Ishikawa (cell line): ENCODE results near the gene HAGHL.

Experiments used
- CEBPB ChIP-seq: IDR thresholded peaks from 2 replicates; pipeline ENCODE4 v1.6.1; 2012
- CREB1 ChIP-seq: IDR thresholded peaks from 2 replicates; pipeline ENCODE4 v1.6.1; 2012; ENCODE audit warnings: low read depth
- EGR1 ChIP-seq: IDR thresholded peaks from 2 replicates; pipeline ENCODE4 v1.6.1; 2012
- EP300 ChIP-seq: IDR thresholded peaks from 2 replicates; pipeline ENCODE4 v1.6.1; 2012; ENCODE audit warnings: borderline replicate concordance
- FOXM1 ChIP-seq: IDR thresholded peaks from 2 replicates; pipeline ENCODE4 v1.6.1; 2012; ENCODE audit warnings: low read depth, borderline replicate concordance
- NFIC ChIP-seq: IDR thresholded peaks from 2 replicates; pipeline ENCODE4 v1.6.1; 2012
- RAD21 ChIP-seq: IDR thresholded peaks from 2 replicates; pipeline ENCODE4 v1.6.1; 2012; ENCODE audit warnings: low read depth
- TAF1 ChIP-seq: IDR thresholded peaks from 2 replicates; pipeline ENCODE4 v1.6.1; 2012; ENCODE audit warnings: low read depth, mild to moderate bottlenecking
- TCF12 ChIP-seq: IDR thresholded peaks from 2 replicates; pipeline ENCODE4 v1.6.1; 2012; ENCODE audit warnings: low read depth
- TEAD4 ChIP-seq: IDR thresholded peaks from 2 replicates; pipeline ENCODE4 v1.6.1; 2012
- YY1 ChIP-seq: IDR thresholded peaks from 2 replicates; pipeline ENCODE4 v1.6.1; 2012; ENCODE audit warnings: low read depth
- ZBTB7A ChIP-seq: IDR thresholded peaks from 2 replicates; pipeline ENCODE4 v1.6.1; 2012; ENCODE audit warnings: low read depth
- TF ChIP-seq, protein P1 (sequence below): IDR thresholded peaks from 2 replicates; pipeline ENCODE4 v1.6.1; 2012
- TF ChIP-seq, protein P2 (sequence below): IDR thresholded peaks from 2 replicates; pipeline ENCODE4 v1.6.1; 2012; ENCODE audit warnings: low read depth, mild to moderate bottlenecking
- TF ChIP-seq, protein P3 (sequence below): IDR thresholded peaks from 2 replicates; pipeline ENCODE4 v1.6.1; 2012

HAGHL gene

DNA sequence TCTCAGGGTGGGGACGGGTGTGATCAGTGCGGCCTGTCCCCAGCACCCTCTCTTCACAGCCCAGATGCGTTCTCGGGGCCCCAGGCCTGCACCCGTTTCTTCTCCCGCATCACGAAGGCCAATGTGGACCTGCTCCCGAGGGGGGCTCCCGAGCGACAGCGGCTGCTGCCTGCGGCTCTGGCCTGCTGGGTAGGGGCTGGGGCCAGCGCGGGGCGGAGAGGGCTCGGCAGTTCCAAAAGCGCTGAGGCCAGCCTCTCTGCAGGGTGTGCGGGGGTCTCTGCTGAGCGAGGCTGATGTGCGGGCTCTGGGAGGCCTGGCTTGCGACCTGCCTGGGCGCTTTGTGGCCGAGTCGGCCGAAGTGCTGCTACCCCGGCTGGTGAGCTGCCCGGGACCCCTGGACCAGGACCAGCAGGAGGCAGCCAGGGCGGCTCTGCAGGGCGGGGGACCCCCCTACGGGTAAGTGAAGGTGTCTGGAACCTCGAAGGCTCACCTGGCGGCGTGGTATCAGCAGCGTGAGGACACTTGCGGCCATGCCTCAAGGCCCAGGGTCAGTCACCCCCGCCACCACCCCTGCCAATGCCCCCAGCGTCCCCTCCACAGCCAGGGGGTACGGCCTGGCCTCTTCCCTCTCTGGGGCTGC lies 38.1 kb downstream of the HAGHL start:
- no peak for TF ChIP-seq YY1
- TF ChIP-seq, protein P1, sequence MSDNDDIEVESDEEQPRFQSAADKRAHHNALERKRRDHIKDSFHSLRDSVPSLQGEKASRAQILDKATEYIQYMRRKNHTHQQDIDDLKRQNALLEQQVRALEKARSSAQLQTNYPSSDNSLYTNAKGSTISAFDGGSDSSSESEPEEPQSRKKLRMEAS, result no peak
- no peak for TF ChIP-seq TCF12
- no peak for TF ChIP-seq RAD21
- TF ChIP-seq ZBTB7A, result no peak; the same call in 1 of the 2 replicates
- TF ChIP-seq, protein P2, sequence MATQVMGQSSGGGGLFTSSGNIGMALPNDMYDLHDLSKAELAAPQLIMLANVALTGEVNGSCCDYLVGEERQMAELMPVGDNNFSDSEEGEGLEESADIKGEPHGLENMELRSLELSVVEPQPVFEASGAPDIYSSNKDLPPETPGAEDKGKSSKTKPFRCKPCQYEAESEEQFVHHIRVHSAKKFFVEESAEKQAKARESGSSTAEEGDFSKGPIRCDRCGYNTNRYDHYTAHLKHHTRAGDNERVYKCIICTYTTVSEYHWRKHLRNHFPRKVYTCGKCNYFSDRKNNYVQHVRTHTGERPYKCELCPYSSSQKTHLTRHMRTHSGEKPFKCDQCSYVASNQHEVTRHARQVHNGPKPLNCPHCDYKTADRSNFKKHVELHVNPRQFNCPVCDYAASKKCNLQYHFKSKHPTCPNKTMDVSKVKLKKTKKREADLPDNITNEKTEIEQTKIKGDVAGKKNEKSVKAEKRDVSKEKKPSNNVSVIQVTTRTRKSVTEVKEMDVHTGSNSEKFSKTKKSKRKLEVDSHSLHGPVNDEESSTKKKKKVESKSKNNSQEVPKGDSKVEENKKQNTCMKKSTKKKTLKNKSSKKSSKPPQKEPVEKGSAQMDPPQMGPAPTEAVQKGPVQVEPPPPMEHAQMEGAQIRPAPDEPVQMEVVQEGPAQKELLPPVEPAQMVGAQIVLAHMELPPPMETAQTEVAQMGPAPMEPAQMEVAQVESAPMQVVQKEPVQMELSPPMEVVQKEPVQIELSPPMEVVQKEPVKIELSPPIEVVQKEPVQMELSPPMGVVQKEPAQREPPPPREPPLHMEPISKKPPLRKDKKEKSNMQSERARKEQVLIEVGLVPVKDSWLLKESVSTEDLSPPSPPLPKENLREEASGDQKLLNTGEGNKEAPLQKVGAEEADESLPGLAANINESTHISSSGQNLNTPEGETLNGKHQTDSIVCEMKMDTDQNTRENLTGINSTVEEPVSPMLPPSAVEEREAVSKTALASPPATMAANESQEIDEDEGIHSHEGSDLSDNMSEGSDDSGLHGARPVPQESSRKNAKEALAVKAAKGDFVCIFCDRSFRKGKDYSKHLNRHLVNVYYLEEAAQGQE, result no peak

GRCh38 chr16:765488-765865 lies 38.6 kb downstream of the HAGHL start:
- no peak for TF ChIP-seq CEBPB

DNA sequence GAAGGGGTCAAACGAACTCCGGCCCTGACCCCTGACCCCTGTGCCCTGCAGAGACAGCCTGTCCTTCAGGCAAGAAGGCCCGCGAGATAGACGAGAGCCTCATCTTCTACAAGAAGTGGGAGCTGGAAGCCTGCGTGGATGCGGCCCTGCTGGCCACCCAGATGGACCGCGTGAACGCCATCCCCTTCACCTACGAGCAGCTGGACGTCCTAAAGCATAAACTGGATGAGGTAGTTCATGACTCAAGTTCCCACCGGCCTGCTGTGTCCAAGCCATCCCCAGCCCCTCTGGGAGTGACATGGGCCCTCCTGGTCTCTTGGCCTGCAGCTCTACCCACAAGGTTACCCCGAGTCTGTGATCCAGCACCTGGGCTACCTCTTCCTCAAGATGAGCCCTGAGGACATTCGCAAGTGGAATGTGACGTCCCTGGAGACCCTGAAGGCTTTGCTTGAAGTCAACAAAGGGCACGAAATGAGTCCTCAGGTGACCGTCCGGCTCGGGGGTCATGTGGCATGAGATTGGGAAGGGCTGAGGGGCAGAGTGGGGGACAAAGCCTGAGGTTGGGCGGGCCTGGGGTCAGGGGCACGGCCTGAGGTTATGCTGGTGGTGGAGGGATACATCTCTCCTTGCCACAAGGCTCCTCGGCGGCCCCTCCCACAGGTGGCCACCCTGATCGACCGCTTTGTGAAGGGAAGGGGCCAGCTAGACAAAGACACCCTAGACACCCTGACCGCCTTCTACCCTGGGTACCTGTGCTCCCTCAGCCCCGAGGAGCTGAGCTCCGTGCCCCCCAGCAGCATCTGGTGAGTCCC lies 39.3 kb downstream of the HAGHL start:
- no peak for TF ChIP-seq TCF12
- TF ChIP-seq CREB1, result no peak
- TF ChIP-seq RAD21, result no peak
- TF ChIP-seq NFIC, result no peak
- no peak for TF ChIP-seq YY1
- TF ChIP-seq TAF1, result no peak
- TF ChIP-seq CEBPB, result no peak
- TF ChIP-seq, protein P1, result no peak
- TF ChIP-seq EP300, result no peak
- no peak for TF ChIP-seq FOXM1
- TF ChIP-seq, protein P2, result no peak
- TF ChIP-seq, protein P3, sequence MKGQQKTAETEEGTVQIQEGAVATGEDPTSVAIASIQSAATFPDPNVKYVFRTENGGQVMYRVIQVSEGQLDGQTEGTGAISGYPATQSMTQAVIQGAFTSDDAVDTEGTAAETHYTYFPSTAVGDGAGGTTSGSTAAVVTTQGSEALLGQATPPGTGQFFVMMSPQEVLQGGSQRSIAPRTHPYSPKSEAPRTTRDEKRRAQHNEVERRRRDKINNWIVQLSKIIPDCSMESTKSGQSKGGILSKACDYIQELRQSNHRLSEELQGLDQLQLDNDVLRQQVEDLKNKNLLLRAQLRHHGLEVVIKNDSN, result no peak
- no peak for TF ChIP-seq TEAD4
- no peak for TF ChIP-seq ZBTB7A

DNA sequence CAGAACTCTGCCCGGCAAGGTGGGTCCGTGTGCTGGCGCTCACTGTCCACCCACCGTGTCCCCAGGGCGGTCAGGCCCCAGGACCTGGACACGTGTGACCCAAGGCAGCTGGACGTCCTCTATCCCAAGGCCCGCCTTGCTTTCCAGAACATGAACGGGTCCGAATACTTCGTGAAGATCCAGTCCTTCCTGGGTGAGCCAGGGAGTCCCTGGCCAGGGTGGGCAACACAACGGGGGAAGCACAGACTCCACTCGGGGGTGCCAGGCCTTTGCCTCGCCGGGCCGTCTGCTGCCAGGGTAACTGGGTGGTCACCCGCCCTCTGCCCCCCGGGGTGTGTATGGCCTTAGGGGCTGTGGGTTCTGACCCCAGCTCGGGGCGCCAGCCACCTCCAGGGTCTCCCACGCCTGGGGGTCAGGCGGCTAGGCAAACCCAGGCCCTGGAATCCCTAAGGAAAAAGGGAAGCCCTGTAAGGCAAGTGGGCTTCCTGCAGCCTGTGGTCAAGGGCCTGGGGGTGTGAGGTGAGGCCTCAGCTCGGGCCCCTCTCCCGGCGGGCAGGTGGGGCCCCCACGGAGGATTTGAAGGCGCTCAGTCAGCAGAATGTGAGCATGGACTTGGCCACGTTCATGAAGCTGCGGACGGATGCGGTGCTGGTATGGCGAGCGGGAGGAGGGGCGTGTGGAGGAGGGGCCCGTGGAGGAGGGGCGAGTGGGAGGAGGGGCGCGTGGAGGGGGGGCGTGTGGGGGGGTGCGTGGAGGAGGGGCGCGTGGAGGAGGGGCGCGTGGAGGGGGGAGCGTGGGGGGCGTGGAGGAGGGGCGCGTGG lies 40.1 kb downstream of the HAGHL start:
- TF ChIP-seq, protein P1, result no peak

DNA sequence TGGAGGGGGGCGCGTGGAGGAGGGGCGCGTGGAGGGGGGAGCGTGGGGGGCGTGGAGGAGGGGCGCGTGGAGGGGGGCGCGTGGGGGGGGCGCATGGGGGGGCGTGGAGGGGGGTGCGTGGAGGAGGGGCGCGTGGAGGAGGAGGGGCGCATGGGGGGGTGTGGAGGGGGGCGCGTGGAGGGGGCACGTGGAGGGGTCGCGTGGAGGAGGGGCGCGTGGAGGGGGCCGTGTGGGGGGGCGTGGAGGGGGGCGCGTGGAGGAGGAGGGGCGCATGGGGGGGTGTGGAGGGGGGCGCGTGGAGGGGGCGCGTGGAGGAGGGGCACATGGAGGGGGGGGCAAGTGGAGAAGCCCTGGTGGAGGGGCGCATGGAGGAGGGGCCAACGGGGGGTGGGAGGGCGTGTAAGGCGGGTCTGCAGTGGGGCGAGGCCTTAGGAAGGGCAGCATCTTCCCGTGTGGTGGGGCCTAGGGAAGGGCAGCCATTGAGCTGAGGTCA lies 40.9 kb downstream of the HAGHL start:
- TF ChIP-seq, protein P2, result no peak
- TF ChIP-seq EP300, result no peak
- TF ChIP-seq, protein P3, result no peak
- no peak for TF ChIP-seq EGR1
- TF ChIP-seq FOXM1, result no peak
- TF ChIP-seq TEAD4, result no peak
- no peak for TF ChIP-seq CREB1
- no peak for TF ChIP-seq ZBTB7A
- TF ChIP-seq RAD21, result no peak
